Mesenchymal stem cell (in vitro differentiated cells and primary cell): ENCODE results near the gene TREML4.

ENCODE experiments used
- DNase-seq: peaks from one replicate; pipeline ENCODE4 v3.0.0-alpha.2; 2013
- H2AFZ ChIP-seq: one replicate; pipeline ENCODE4 v1.6.1; 2013; ENCODE audit warnings: low read depth, mild to moderate bottlenecking, control low read depth, inconsistent platforms, low read length, moderate library complexity
- H2AK5ac ChIP-seq: 2 replicates; pipeline ENCODE4 v1.6.1; 2013; ENCODE audit warnings: low read length, moderate library complexity, mild to moderate bottlenecking, inconsistent platforms; ENCODE audit not compliant: severe bottlenecking
- H2BK120ac ChIP-seq: one replicate; pipeline ENCODE4 v1.6.1; 2013; ENCODE audit warnings: low read depth, mild to moderate bottlenecking, inconsistent platforms, low read length, moderate library complexity
- H2BK12ac ChIP-seq, 2 experiments: one replicate each; pipeline ENCODE4 v1.6.1; 2013; ENCODE audit warnings: inconsistent platforms in 2 of 2, low read length in 2 of 2, mild to moderate bottlenecking in 2 of 2, moderate library complexity in 2 of 2, control low read depth in 1 of 2
- H2BK15ac ChIP-seq: one replicate; pipeline ENCODE4 v1.6.1; 2013; ENCODE audit warnings: mild to moderate bottlenecking, low read depth, inconsistent platforms; ENCODE audit not compliant: poor library complexity, severe bottlenecking
- H2BK5ac ChIP-seq: 2 replicates; pipeline ENCODE4 v1.6.1; 2013; ENCODE audit warnings: low read depth, mild to moderate bottlenecking, low read length, control low read depth, inconsistent platforms; ENCODE audit not compliant: poor library complexity, severe bottlenecking
- H3K14ac ChIP-seq, 2 experiments: one replicate each; pipeline ENCODE4 v1.6.1; 2013; ENCODE audit warnings: inconsistent platforms in 2 of 2, low read length in 2 of 2, control low read depth in 1 of 2, mild to moderate bottlenecking in 1 of 2, moderate library complexity in 1 of 2
- H3K18ac ChIP-seq, 2 experiments: one replicate each; pipeline ENCODE4 v1.6.1; 2013; ENCODE audit warnings: inconsistent platforms in 2 of 2, low read length in 2 of 2, control low read depth in 1 of 2, low read depth in 1 of 2, mild to moderate bottlenecking in 1 of 2
- H3K23ac ChIP-seq, 2 experiments: one replicate each; pipeline ENCODE4 v1.6.1; 2013; ENCODE audit warnings: inconsistent platforms in 2 of 2, low read length in 2 of 2, mild to moderate bottlenecking in 2 of 2, moderate library complexity in 2 of 2, control low read depth in 1 of 2
- H3K27ac ChIP-seq: 2 replicates; pipeline ENCODE4 v1.5.1; 2013; ENCODE audit warnings: mild to moderate bottlenecking, moderate library complexity, low read length, control low read depth, inconsistent platforms; ENCODE audit not compliant: poor library complexity, severe bottlenecking
- H3K27me3 ChIP-seq, 2 experiments: 2 replicates each; pipeline versions ENCODE4 v1.6.1 to v1.7.0; 2013; ENCODE audit warnings: low read length in 2 of 2, mild to moderate bottlenecking in 2 of 2, moderate library complexity in 2 of 2, control low read depth in 1 of 2, inconsistent platforms in 1 of 2; ENCODE audit not compliant: control insufficient read depth in 1 of 2, insufficient read depth in 1 of 2
- H3K36me3 ChIP-seq, 2 experiments: 2 replicates each; pipeline versions ENCODE4 v1.6.1 to v1.7.0; 2013; ENCODE audit warnings: low read length in 2 of 2, control low read depth in 1 of 2, inconsistent platforms in 1 of 2, low read depth in 1 of 2, mild to moderate bottlenecking in 1 of 2; ENCODE audit not compliant: insufficient read depth in 2 of 2, control insufficient read depth in 1 of 2
- H3K4ac ChIP-seq, 2 experiments: one replicate each; pipeline ENCODE4 v1.6.1; 2013; ENCODE audit warnings: inconsistent platforms in 2 of 2, low read length in 2 of 2, mild to moderate bottlenecking in 2 of 2, moderate library complexity in 2 of 2, control low read depth in 1 of 2, low read depth in 1 of 2
- H3K4me1 ChIP-seq: 2 replicates; pipeline ENCODE4 v1.6.1; 2013; ENCODE audit warnings: low read depth, low read length, control low read depth; ENCODE audit not compliant: control insufficient read depth, insufficient read depth
- H3K4me2 ChIP-seq: 2 replicates; pipeline ENCODE4 v1.6.1; 2013; ENCODE audit warnings: low read length, mild to moderate bottlenecking, inconsistent platforms; ENCODE audit not compliant: poor library complexity, severe bottlenecking
- H3K4me3 ChIP-seq, 2 experiments: 2 replicates each; pipeline versions ENCODE4 v1.5.1 to v1.7.0; 2013; ENCODE audit warnings: low read length in 2 of 2, mild to moderate bottlenecking in 2 of 2, control low read depth in 1 of 2, low read depth in 1 of 2; ENCODE audit not compliant: insufficient read depth in 1 of 2
- H3K79me1 ChIP-seq: replicated peaks from 2 replicates; pipeline ENCODE4 v1.6.1; 2013; ENCODE audit warnings: mild to moderate bottlenecking, control low read depth, low read length, inconsistent platforms; ENCODE audit not compliant: poor library complexity, severe bottlenecking
- H3K9ac ChIP-seq: 2 replicates; pipeline ENCODE4 v1.7.0; 2013; ENCODE audit warnings: mild to moderate bottlenecking, low read length, moderate library complexity
- H3K9me3 ChIP-seq: 2 replicates; pipeline ENCODE4 v1.7.0; 2013; ENCODE audit warnings: mild to moderate bottlenecking, low read length; ENCODE audit not compliant: control insufficient read depth
- H4K8ac ChIP-seq: one replicate; pipeline ENCODE4 v1.6.1; 2013; ENCODE audit warnings: inconsistent platforms, mild to moderate bottlenecking, low read length, moderate library complexity
- H4K91ac ChIP-seq: one replicate; pipeline ENCODE4 v1.6.1; 2013; ENCODE audit warnings: mild to moderate bottlenecking, low read length, inconsistent platforms
- WGBS: methylation state at CpG from one replicate; pipeline ENCODE4 v1.1.7; 2013; ENCODE audit warnings: mixed read lengths; 5-methylcytosine and 5-hydroxymethylcytosine counted together

Gene TREML4

GRCh38 chr6:41208439-41209106, 19.6 kb upstream of the TREML4 start:
- Histone ChIP-seq H3K9ac (no peak overlapping the region), H2AFZ (no peak overlapping the region), H3K23ac (no peak overlapping the region), H3K4me3 (no peak overlapping the region), H3K27me3 (peaks cover 0 to 3% of the 10 kb centered on the region in 2 experiments), H3K36me3 (no peaks in the 10 kb centered on the region), H3K27ac (no peak overlapping the region), H3K4ac (no peak overlapping the region), H3K14ac (no peak overlapping the region), H2BK12ac (no peak overlapping the region), H3K9me3 (no peaks in the 10 kb centered on the region), H3K4me1 (no peaks in the 10 kb centered on the region), H3K18ac (no peak overlapping the region), H2BK15ac (no peak overlapping the region), H2BK120ac (no peak overlapping the region), H2AK5ac (no peak overlapping the region), H3K4me2 (no peak overlapping the region), H4K8ac (no peak overlapping the region), H3K79me1 (no peaks in the 10 kb centered on the region), H4K91ac (no peak overlapping the region), H2BK5ac (no peak overlapping the region)
- no peak for DNase-seq
- WGBS, result 78% methylated on average over 7 of the region's 7 CpGs

GRCh38 chr6:41209547-41210320, 18.4 kb upstream of the TREML4 start:
- no peak overlapping the region for H2AFZ ChIP-seq
- H2AK5ac ChIP-seq, result no peak overlapping the region
- peaks cover 5% of the 10 kb centered on the region for H3K9me3 ChIP-seq
- no peak overlapping the region for H3K23ac ChIP-seq
- H3K27me3 ChIP-seq, result peaks cover 0 to 5% of the 10 kb centered on the region in 2 experiments
- no peak overlapping the region for H3K27ac ChIP-seq
- no peak overlapping the region for H2BK12ac ChIP-seq
- no peak overlapping the region for H3K4me3 ChIP-seq
- no peak overlapping the region for H3K14ac ChIP-seq
- no peak overlapping the region for H4K91ac ChIP-seq
- DNase-seq, result no peak
- H3K9ac ChIP-seq, result no peak overlapping the region
- 83% methylated on average over 5 of the region's 5 CpGs for WGBS
- no peak overlapping the region for H3K18ac ChIP-seq
- no peaks in the 10 kb centered on the region for H3K79me1 ChIP-seq
- H4K8ac ChIP-seq, result no peak overlapping the region
- no peak overlapping the region for H2BK5ac ChIP-seq
- no peak overlapping the region for H3K4me2 ChIP-seq
- H2BK15ac ChIP-seq, result no peak overlapping the region
- no peaks in the 10 kb centered on the region for H3K36me3 ChIP-seq
- no peaks in the 10 kb centered on the region for H3K4me1 ChIP-seq
- no peak overlapping the region for H3K4ac ChIP-seq
- no peak overlapping the region for H2BK120ac ChIP-seq

- 74% methylated on average over 9 of the region's 9 CpGs for WGBS
- no peak overlapping the region for H3K4me3 ChIP-seq
- no peak overlapping the region for H2BK15ac ChIP-seq
- peaks cover 10% of the 10 kb centered on the region for H3K9me3 ChIP-seq
- H2BK12ac ChIP-seq, result no peak overlapping the region
- no peak overlapping the region for H3K14ac ChIP-seq
- no peak for DNase-seq
- H3K18ac ChIP-seq, result no peak overlapping the region
- no peaks in the 10 kb centered on the region for H3K79me1 ChIP-seq
- H3K23ac ChIP-seq, result no peak overlapping the region
- H3K27ac ChIP-seq, result no peak overlapping the region
- no peak overlapping the region for H2BK5ac ChIP-seq
- H2AK5ac ChIP-seq, result no peak overlapping the region
- no peak overlapping the region for H4K91ac ChIP-seq
- no peaks in the 10 kb centered on the region for H3K36me3 ChIP-seq
- H3K4ac ChIP-seq, result no peak overlapping the region
- no peaks in the 10 kb centered on the region for H3K4me1 ChIP-seq
- no peak overlapping the region for H3K9ac ChIP-seq
- peaks cover 6% of the 10 kb centered on the region in 2 experiments for H3K27me3 ChIP-seq
- no peak overlapping the region for H2BK120ac ChIP-seq
- H3K4me2 ChIP-seq, result no peak overlapping the region
- H4K8ac ChIP-seq, result no peak overlapping the region
- H2AFZ ChIP-seq, result no peak overlapping the region
Measured at GRCh38 chr6:41214559-41215238, 13.4 kb upstream of the TREML4 start.

GRCh38 chr6:41215777-41216176, 12.4 kb upstream of the TREML4 start:
- Histone ChIP-seq H3K4me1 (no peaks in the 10 kb centered on the region), H3K23ac (no peak overlapping the region), H4K91ac (no peak overlapping the region), H3K36me3 (no peaks in the 10 kb centered on the region), H3K18ac (no peak overlapping the region), H2BK5ac (no peak overlapping the region), H2BK120ac (no peak overlapping the region), H3K14ac (no peak overlapping the region), H3K4me3 (no peak overlapping the region), H3K27me3 (peaks cover 3 to 6% of the 10 kb centered on the region in 2 experiments), H2BK15ac (no peak overlapping the region), H2BK12ac (no peak overlapping the region), H3K9me3 (peaks cover 17% of the 10 kb centered on the region), H3K4me2 (no peak overlapping the region), H3K4ac (no peak overlapping the region), H3K79me1 (no peaks in the 10 kb centered on the region), H3K9ac (no peak overlapping the region), H3K27ac (no peak overlapping the region), H2AFZ (no peak overlapping the region), H2AK5ac (no peak overlapping the region), H4K8ac (no peak overlapping the region)
- WGBS, result 77% methylated on average over 5 of the region's 5 CpGs
- no peak for DNase-seq
